Measurements from ENCODE around the gene CYP1A1.

The CYP1A1 gene

DNA sequence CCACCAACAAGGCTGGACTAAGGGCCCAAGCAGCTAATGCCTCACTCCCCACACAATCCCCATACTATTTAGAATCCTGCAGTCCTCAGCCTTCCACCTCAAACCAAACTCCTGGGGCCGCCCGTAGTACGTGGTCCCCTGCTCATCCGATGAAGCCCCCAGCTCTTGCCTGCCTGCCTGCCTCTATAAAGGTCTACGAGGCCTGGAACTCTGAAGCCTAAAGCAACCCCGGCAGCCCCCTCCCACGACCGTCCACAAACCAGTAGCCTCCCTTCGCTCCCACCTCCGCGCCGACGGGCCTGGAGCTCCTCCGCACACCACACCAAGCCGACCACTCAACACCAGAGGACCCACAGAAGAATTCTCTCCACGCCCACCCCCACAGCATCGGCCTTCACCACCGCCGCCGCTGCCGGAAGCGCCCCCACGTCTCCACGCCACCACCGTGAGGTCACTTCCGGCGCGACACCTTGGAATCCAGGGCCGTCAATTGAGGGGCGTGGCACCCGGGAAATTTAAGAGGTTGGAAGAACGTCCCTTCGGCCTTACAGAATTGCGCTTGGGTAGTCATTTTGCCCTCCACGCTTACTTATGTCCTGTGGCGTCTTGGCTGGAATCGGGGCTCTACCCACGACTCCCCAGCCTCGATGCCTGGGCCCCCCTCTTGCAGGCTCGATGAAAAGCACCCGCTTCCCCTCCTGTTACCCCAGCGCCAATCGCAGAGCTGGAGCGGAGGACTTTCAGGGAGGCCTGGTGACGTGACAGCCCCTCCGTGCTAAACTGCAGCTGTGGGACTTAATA, 29.5 kb downstream of the CYP1A1 start, which contains the start of gene EDC3:
EDC3 (minus strand) TSS at position 428 of the 801 bp plus-strand sequence. CDS start 20,900 bp downstream, outside the sequence.
- peak; percentile 58 to 76 for DNase-seq (ENCODE audit: low read depth in 1 of 2, low spot score in 1 of 2)

DNA sequence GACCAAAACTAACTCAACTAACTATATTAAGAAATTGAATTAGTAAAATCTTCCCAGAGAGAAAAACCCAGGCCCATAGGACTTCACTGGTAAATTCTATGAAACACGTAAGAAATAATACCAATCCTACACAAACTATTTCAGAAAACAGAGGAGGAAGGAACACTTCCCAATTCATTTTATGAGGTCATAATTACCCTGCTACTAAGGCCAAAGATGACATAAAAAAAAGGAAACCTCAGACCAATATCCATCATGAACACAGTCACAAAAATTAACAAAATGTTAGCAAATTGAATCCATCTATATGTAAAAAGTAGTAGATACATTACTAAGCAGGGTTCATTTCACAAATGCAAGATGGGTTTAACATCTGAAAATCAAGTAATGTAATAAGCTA, 33.0 kb downstream of the CYP1A1 start:
- DNase-seq (ENCODE audit: low read depth in 1 of 2, low spot score in 1 of 2), result no peak

DNA sequence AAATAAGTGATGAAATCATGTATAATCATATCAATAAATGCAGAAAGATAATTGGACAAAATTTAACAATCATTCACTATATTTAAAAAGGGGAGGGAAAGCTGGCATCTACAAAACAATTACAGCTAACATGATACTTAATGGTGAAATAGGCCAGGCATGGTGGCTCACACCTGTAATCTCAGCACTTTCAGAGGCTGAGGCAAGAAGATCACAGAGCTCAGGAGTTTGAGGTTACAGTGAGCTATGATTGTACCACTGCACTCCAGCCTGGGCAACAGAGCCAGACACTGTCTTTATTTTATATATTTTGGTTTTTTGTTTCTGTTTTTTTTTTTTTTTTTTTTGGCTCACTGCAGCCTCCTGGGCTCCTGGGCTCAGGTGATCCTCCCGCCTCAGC, 41.6 kb downstream of the CYP1A1 start:
- no peak for DNase-seq (ENCODE audit: low read depth in 1 of 2, low spot score in 1 of 2)

DNA sequence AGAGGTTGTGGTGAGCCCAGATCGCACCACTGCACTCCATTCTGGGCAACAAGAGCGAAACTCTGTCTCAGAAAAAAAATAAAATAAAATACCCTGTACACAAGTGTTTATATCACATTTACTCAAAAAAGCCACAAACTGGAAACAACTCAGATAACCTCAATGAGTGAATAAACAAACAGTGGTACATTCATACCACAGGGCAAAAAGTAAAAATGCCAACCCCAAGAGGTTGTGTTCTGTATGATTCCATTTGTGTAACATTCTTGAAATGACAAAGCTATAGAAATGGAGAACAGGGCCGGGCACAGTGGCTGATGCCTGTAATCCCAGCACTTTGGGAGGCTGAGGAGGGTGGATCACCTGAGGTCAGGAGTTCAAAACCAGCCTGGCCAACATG, 42.4 kb downstream of the CYP1A1 start:
- DNase-seq (ENCODE audit: low read depth in 1 of 2, low spot score in 1 of 2), result no peak

DNA sequence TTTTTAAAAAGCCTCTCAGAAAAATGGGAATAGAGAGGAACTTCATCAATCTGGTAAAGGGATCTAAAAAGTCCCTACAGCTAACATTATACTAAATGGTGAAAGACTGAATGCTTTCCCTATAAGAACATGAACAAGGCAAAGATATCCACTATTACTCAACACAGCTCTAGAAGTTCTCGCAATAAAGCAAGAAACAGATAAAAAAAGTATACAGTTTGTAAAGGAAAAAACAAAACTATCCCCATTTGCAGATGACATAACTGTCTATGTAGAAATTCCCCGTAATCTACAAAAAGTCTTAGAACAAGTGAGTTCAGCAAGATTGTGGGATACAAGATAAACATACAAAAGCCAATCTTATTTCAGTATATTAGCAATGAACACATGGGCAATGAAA, 44.9 kb downstream of the CYP1A1 start:
- DNase-seq (ENCODE audit: low read depth in 1 of 2, low spot score in 1 of 2), result no peak

DNA sequence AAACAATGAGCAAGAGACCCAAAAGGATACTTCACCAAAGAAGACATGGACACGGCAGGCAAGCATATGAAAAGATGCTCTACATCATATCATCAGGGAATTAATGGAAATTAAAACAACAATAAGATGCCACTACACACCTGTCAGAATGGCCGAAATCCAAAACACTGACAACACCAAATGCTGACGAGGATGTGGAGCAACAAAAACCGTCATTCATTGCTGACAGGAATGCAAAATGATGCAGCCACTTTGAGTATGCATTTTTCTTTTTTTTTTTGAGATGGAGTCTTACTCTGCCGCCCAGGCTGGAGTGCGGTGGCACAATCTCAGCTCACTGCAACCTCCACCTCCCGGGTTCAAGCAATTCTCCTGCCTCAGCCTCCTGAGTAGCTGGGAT, 48.5 kb downstream of the CYP1A1 start:
- no peak for DNase-seq (ENCODE audit: low read depth in 1 of 2, low spot score in 1 of 2)

DNA sequence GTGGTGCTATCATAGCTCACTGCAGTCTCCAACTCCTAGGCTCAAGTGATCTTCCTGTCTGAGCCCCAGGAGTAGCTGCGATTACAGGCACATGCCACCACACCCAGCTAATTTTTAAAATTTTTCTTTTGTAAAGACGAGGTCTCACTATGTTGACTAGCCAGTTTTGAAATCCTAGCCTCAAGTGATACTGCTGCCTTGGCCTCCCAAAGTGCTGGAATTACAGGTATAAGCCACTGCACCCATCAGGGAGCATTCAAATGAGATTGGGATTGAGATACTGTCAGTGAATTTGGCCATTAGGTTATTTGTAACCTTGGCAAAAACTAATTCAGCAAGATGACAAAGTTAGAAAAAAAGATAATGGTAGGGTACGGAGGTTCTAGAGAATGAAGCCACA, 51.2 kb downstream of the CYP1A1 start:
- DNase-seq (ENCODE audit: low read depth in 1 of 2, low spot score in 1 of 2), result no peak

DNA sequence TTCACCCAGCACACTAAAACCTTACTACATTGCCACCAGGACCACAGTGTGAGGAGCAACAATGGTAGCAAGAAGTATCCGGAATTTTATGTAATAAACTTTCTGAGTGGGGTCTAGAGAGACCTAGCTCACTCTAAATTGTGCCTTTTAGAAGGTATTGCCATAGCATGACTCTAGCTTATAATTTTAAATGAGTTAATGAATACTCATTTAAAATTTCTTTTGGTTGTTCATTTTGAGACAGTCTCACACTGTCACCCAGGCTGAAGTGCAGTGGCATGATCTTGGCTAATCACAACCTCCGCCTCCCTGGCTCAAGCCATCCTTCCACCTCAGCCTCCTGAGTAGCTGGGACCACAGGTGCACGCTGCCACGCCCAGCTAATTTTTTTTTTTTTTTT, 55.7 kb downstream of the CYP1A1 start:
- DNase-seq (ENCODE audit: low read depth in 1 of 2, low spot score in 1 of 2), result no peak

All from stimulated activated CD4-positive, alpha-beta T cell treated with anti-CD3 and anti-CD28 coated beads, Interleukin-15, amount 100 ng/mL, for 1 hour (primary cell).